ENCODE results near the gene ARHGAP20. TPM values are rescaled to one million over a fixed set of nuclear protein-coding genes. Genes with fewer than 3 reads are reported as not detected.

Gene ARHGAP20
- total RNA-seq, 1 experiment from 2014 or later, result 7.9 TPM

GRCh38 chr11:110730773-110731172 lies 18.5 kb upstream of the ARHGAP20 start:
- intact Hi-C loops (cut with micrococcal nuclease; ENCODE audit: unreplicated experiment), result no loop called here
- TF ChIP-seq EZH2 (IDR thresholded peaks at IDR 0.05; ENCODE audit: borderline replicate concordance, low read depth, low read length, poor library complexity, severe bottlenecking), result no peak
- TF ChIP-seq CTCF (conservative IDR thresholded peaks at IDR 0.05; ENCODE audit: low read depth, low read length), result no peak
- Histone ChIP-seq H3K4me3 (ENCODE audit: low read depth, low read length, poor library complexity, severe bottlenecking) (no peak overlapping the region), H3K9me3 (ENCODE audit: low read depth, low read length, poor library complexity, severe bottlenecking) (no peaks in the 10 kb centered on the region), H3K36me3 (ENCODE audit: insufficient read depth, low read length, poor library complexity, severe bottlenecking) (no peaks in the 10 kb centered on the region), H3K27me3 (replicated peaks; ENCODE audit: insufficient read depth, low read depth, low read length, poor library complexity) (no peaks in the 10 kb centered on the region), H3K27ac (ENCODE audit: low read depth, low read length, poor library complexity, severe bottlenecking) (no peak overlapping the region), H3K4me1 (ENCODE audit: insufficient read depth, low read length, poor library complexity, severe bottlenecking) (no peaks in the 10 kb centered on the region)
- ChIA-PET POLR2A (ENCODE audit: low non-redundant PET) (no interaction called here), CTCF (interaction anchor here (0.6 kb wide), 1 partner anchor 552 kb away, joined by 5 read pairs; no protein-coding TSS in a partner anchor)
- BruUV-seq (replicated peaks), result no TSS peak
- no peak for DNase-seq (ENCODE audit: low spot score)

- intact Hi-C loops (cut with micrococcal nuclease; ENCODE audit: unreplicated experiment), result no loop called here
- TF ChIP-seq EZH2 (IDR thresholded peaks at IDR 0.05; ENCODE audit: borderline replicate concordance, low read depth, low read length, poor library complexity, severe bottlenecking) (no peak), CTCF (conservative IDR thresholded peaks at IDR 0.05; ENCODE audit: low read depth, low read length) (no peak)
- CTCF ChIA-PET, result no interaction called here
Observed at GRCh38 chr11:110728883-110729282, 16.6 kb upstream of the ARHGAP20 start.

GRCh38 chr11:110728476-110728875 lies 16.2 kb upstream of the ARHGAP20 start:
- no TSS peak for BruUV-seq (replicated peaks)
- Histone ChIP-seq H3K36me3 (ENCODE audit: insufficient read depth, low read length, poor library complexity, severe bottlenecking) (no peaks in the 10 kb centered on the region), H3K27me3 (replicated peaks; ENCODE audit: insufficient read depth, low read depth, low read length, poor library complexity) (no peaks in the 10 kb centered on the region), H3K27ac (ENCODE audit: low read depth, low read length, poor library complexity, severe bottlenecking) (no peak overlapping the region), H3K4me1 (ENCODE audit: insufficient read depth, low read length, poor library complexity, severe bottlenecking) (no peaks in the 10 kb centered on the region), H3K4me3 (ENCODE audit: low read depth, low read length, poor library complexity, severe bottlenecking) (no peak overlapping the region), H3K9me3 (ENCODE audit: low read depth, low read length, poor library complexity, severe bottlenecking) (no peaks in the 10 kb centered on the region)
- ChIA-PET POLR2A (ENCODE audit: low non-redundant PET) (no interaction called here), CTCF (no interaction called here)
- no peak for DNase-seq (ENCODE audit: low spot score)
- TF ChIP-seq CTCF (conservative IDR thresholded peaks at IDR 0.05; ENCODE audit: low read depth, low read length), result no peak
- no peak for TF ChIP-seq EZH2 (IDR thresholded peaks at IDR 0.05; ENCODE audit: borderline replicate concordance, low read depth, low read length, poor library complexity, severe bottlenecking)
- intact Hi-C loops (cut with micrococcal nuclease; ENCODE audit: unreplicated experiment), result no loop called here

More at GRCh38 chr11:110728883-110729282, 16.6 kb upstream of the ARHGAP20 start:
- DNase-seq (ENCODE audit: low spot score), result no peak
- no peak overlapping the region for H3K4me3 ChIP-seq (ENCODE audit: low read depth, low read length, poor library complexity, severe bottlenecking)
- H3K27me3 ChIP-seq (replicated peaks; ENCODE audit: insufficient read depth, low read depth, low read length, poor library complexity), result no peaks in the 10 kb centered on the region
- H3K9me3 ChIP-seq (ENCODE audit: low read depth, low read length, poor library complexity, severe bottlenecking), result no peaks in the 10 kb centered on the region
- POLR2A ChIA-PET (ENCODE audit: low non-redundant PET), result no interaction called here
- no peaks in the 10 kb centered on the region for H3K36me3 ChIP-seq (ENCODE audit: insufficient read depth, low read length, poor library complexity, severe bottlenecking)
- no peaks in the 10 kb centered on the region for H3K4me1 ChIP-seq (ENCODE audit: insufficient read depth, low read length, poor library complexity, severe bottlenecking)
- no TSS peak for BruUV-seq (replicated peaks)
- H3K27ac ChIP-seq (ENCODE audit: low read depth, low read length, poor library complexity, severe bottlenecking), result no peak overlapping the region
